ENCODE data around the gene MMP14.

- no peak for TF ChIP-seq SUZ12 (IDR thresholded peaks at IDR 0.05; ENCODE audit: extremely low read depth, insufficient read depth, insufficient read length)
- no peak for TF ChIP-seq ZNF274 (IDR thresholded peaks at IDR 0.05; ENCODE audit: low read depth, low read length)
Observed at GRCh38 chr14:22811722-22812121, 24.7 kb upstream of the MMP14 start.
